ENCODE measurements around the gene FDX2.

- TF ChIP-seq CTCF (IDR thresholded peaks at IDR 0.05) (no peak), POLR2A (IDR thresholded peaks at IDR 0.05) (no peak), POLR2AphosphoS5 (IDR thresholded peaks at IDR 0.05) (no peak)
Measured at GRCh38 chr19:10328558-10329429, 13.0 kb upstream of the FDX2 start.

Measured in prostate gland (tissue), 2 donors.